H7 (cell line): ENCODE measurements around the gene XXYLT1. TPM values are rescaled to one million over a fixed set of nuclear protein-coding genes. Genes with fewer than 3 reads are reported as not detected.
"Not testable (repeated sequence)": the region's sequence is repeated elsewhere in the genome, so short reads cannot be mapped to it uniquely, and the experiment has no call there.

Source experiments
- DNase-seq: peaks from one replicate; pipeline ENCODE4 v3.0.0; 2012
- H3K27me3 ChIP-seq: 2 replicates; pipeline ENCODE4 v1.6.0; 2011; ENCODE audit warnings: mild to moderate bottlenecking, low read length; ENCODE audit not compliant: control insufficient read depth, insufficient read depth
- H3K36me3 ChIP-seq: replicated peaks from 2 replicates; pipeline ENCODE4 v1.5.1; 2011; ENCODE audit warnings: low read length; ENCODE audit not compliant: control insufficient read depth, insufficient read depth
- H3K4me3 ChIP-seq: 2 replicates; pipeline ENCODE4 v1.5.1; 2011; ENCODE audit warnings: low read depth, mild to moderate bottlenecking, control low read depth, low read length, moderate library complexity; ENCODE audit not compliant: insufficient read depth
- total RNA-seq: library from RNA; depleted of rRNA; stranded (reverse); fragments of >200 nt; shearing (Covaris generic); gene quantifications from 2 replicates; pipeline ENCODE4 v1.2.3, GENCODE V29; 2014

Gene XXYLT1
- total RNA-seq, 1 experiment from 2014 or later, result 40.9 TPM

DNA sequence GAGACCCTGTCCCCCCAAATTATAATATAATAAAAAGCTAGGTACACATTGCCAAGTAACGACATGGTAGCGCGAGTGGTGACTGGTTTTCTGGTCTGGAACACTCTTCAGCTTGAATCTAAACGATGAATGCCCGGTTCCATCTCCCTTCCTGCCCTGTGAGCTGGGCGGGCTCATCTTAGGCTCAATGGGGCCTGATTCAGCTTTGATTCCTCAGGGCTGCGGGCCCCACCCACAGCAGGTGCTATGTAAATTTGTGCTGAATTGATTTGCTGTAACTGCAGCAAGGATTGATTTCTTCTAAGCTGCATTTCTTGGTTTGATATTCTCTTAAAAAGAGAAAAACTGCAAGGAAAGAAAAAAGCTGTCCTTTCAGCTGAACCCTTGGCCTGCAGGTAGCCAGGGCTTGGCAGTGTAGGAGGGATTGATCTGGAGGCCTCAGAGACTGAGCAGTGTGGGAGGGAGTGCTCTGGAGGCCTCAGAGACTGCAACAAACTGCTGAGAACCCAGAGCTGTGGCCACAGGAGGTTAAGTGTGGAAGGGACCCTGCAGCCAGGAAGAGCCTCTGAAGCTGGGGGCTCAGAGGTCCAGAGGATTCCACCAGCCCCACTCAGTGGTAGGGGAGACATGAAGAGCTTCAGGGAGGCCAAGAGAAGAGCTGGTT, 231.6 kb downstream of the XXYLT1 start:
- DNase-seq, result no peak
- peaks cover 6% of the 10 kb centered on the region for H3K27me3 ChIP-seq
- no peak overlapping the region for H3K4me3 ChIP-seq
- no peaks in the 10 kb centered on the region for H3K36me3 ChIP-seq

DNA sequence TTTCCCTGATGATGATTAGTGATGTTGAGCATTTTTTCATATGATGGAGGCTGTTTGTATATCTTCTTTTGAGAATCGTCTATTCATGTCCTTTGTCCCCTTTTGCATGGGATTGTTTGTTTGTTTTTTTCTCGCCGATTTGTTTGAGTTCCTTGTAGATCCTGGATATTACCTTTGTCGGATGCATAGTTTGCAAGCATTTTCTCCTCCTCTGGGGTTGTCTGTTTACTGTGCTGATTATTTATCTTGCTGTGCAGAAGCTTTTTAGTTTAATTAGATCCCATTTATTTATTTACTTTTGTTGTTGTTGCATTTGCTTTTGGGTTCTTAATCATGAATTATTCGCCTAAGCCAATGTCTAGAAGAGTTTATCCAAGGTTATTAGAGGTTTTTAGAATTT, 232.8 kb downstream of the XXYLT1 start:
- DNase-seq, result no peak
- no peaks in the 10 kb centered on the region for H3K36me3 ChIP-seq
- no peak overlapping the region for H3K4me3 ChIP-seq

DNA sequence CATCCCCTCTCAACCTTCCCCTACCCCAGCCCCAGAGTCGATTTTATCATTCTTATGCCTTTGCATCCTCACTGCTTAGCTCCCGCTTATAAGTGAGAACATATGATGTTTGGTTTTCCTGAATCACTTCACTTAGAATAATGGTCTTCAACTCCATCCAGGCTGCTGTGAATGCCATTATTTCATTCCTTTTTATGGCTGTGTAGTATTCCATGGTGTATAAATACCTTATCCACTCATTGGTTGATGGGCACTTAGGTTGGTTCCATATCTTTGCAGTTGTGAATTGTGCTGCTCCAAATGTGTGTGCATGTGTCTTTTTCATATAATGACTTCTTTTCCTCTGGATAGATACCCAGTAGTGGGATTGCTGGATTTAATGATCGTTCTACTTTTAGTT, 233.4 kb downstream of the XXYLT1 start:
- not testable (repeated sequence) for H3K4me3 ChIP-seq, H3K36me3 ChIP-seq, DNase-seq, H3K27me3 ChIP-seq

More for the DNA sequence above, 232.8 kb downstream of the XXYLT1 start:
- peaks cover 6% of the 10 kb centered on the region for H3K27me3 ChIP-seq

DNA sequence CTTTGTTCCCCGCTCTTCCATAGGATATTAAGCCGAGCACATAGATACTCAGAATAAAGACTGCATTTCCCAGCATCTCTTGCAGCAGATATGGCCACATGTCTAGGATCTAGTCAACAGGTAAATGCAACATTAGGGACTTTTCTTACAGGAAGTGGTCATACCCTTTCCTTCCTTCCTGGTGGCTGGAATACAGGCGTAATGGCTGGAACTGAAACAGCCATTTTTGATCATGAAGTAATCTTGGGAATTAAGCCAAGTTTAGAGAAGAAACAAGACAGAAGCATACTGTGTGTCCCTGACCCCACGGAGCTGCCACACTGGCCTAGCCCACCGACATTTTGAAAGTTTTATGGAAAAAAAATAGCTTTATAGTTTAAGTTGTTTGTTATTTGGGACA, 234.0 kb downstream of the XXYLT1 start:
- no peaks in the 10 kb centered on the region for H3K36me3 ChIP-seq
- no peak for DNase-seq
- no peak overlapping the region for H3K4me3 ChIP-seq
- peaks cover 6% of the 10 kb centered on the region for H3K27me3 ChIP-seq

DNA sequence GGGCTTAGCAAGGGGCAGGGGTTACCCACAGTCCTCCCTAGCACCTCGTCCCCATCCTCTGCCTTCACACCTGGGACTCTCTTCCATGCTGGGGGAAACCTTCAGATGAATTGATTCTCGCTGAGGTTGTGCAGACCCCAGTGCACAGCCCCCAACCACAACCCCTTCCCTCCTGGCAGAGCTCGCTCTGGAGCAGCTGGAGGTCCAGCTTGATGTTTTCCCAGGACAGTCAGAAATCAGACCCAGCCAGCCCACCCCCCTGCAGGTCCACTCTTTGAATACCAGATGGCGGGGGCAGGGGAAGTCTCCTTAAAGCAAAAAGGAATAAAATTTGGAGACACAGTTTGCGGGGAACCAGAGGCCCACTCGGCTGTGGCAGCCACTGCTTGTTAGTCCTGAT, 234.4 kb downstream of the XXYLT1 start:
- Histone ChIP-seq H3K27me3 (peaks cover 6% of the 10 kb centered on the region), H3K4me3 (no peak overlapping the region), H3K36me3 (no peaks in the 10 kb centered on the region)
- DNase-seq, result no peak

DNA sequence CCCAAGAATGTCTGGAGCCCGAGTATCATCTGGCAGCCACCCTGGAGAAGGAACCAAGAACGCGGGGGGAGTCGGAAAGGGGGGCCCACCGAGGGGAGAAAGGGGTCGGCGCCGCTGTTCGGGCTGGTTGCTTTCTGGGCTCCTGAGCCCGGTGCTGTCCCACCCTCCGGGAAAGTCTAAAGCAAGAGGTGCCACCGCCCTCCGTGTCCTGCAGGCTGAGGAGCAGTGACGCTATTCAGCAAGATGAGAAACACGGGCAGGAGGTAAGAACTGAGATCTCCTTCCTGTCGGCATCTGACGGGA, 234.8 kb downstream of the XXYLT1 start:
- no peaks in the 10 kb centered on the region for H3K36me3 ChIP-seq
- no peak overlapping the region for H3K4me3 ChIP-seq
- no peak for DNase-seq
- peaks cover 6% of the 10 kb centered on the region for H3K27me3 ChIP-seq

DNA sequence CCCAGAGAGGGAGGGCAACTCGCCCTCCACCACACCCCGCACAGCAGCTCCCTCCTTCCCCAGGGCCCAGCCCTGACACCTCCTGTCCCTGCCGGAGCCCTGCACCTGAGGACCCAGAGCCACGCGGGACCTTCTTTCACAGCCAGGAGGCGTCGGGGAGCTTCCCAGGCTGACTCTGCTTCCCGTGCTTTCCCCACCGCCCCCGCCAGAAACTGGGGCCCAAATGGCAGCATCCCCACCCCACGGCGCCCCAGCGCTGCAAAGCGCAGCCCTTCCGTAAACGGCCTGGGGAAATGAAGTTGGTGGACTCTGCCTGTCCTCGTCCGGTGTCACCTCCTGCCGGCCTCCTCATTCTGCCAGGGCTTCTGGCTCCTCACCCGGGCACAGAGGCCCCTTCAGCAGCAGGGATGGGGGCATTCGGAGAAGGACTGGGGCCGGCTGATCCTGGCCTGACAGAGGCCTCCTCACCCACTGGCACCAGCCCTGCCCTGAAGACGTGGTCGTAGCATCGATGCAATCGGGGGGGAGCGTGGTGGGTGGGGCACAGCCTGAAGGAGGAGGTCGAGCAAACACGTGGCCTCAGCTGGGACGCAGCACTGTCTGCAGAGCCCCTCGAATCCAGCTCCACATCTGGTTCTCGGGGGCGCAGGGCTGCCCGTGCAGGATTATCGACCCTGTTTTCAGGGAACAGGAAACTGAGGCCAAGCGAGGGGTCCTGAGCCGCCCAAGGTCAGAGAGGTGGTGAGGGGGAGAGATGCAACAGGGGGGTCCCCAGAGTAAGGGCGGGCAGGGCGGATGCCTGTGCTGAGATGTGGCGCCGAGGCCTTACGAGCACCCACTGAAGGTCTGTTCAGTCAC, 235.4 kb downstream of the XXYLT1 start:
- peak; percentile 87 for DNase-seq
- Histone ChIP-seq H3K4me3 (no peak overlapping the region; the same call in 1 of the 2 replicates), H3K27me3 (peaks cover 6% of the 10 kb centered on the region), H3K36me3 (no peaks in the 10 kb centered on the region)

DNA sequence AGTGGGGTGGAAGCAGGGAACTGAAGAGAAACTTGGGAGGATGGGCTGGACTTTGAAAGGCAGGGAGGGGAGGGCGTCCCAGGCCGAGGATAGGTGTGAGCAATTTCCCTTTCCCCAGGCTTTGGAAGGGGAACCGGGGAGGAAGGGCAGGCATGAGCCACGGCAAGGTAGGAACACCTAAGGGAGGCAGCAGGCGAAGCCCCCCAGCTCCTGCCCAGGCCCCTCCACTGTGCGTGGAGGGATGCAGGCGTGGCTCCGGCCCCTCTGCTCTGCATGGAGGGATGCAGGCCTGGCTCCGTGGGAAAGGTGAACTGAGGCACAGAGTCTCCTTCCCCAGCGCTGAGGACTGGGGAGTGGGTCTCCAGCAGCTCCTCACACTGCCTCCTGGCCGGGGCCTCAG, 236.4 kb downstream of the XXYLT1 start:
- Histone ChIP-seq H3K4me3 (no peak overlapping the region), H3K27me3 (peaks cover 6% of the 10 kb centered on the region), H3K36me3 (no peaks in the 10 kb centered on the region)
- no peak for DNase-seq

DNA sequence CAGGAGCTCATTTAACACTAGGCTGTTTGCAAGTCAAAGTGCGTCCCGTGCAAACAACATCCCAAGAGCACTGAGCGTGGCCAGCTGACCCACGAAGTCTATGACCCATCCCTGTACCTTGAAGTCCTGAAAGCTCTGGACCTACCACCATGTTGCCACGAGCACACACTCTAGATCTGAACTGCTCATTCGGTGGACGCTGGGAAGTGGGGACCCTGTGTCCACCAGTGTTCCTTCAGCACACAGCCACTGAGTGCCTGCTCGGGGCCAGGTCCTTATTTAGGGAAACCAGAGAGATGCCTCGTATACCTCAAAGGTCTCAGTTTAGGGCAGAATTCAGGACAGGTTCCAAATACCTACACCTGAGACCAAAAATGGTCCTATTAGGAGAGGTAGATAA, 236.9 kb downstream of the XXYLT1 start:
- no peak overlapping the region for H3K4me3 ChIP-seq
- H3K36me3 ChIP-seq, result no peaks in the 10 kb centered on the region
- DNase-seq, result no peak
- H3K27me3 ChIP-seq, result peaks cover 6% of the 10 kb centered on the region

DNA sequence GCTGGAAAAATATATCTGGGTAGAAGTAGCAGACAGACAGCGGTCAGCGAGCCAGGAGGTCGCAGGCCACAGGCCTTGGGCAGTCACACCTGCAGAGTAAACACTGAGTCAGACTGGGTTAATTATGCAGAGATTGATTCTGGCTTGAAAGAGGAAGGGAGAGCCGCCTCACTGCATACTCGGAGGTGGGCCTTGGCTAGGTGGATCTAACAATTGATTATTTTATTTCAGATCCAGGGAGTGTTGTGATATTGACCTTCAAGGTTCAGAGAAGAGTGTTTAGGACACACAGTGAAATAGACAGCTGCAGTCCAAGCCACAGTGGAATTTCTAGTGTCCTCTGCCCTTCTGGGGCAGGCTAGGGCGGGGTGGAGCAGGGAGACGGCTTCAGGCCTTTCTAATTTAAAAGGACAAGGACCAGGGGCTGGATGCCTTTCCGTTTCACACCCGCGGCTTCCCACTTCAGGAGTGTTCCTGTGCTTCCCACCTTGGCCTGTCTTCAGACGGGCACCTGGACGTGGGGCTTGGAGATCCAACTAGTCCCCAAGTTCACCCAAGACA, 237.3 kb downstream of the XXYLT1 start:
- peaks cover 6% of the 10 kb centered on the region for H3K27me3 ChIP-seq
- H3K36me3 ChIP-seq, result no peaks in the 10 kb centered on the region
- H3K4me3 ChIP-seq, result no peak overlapping the region
- peak; percentile 64 for DNase-seq

DNA sequence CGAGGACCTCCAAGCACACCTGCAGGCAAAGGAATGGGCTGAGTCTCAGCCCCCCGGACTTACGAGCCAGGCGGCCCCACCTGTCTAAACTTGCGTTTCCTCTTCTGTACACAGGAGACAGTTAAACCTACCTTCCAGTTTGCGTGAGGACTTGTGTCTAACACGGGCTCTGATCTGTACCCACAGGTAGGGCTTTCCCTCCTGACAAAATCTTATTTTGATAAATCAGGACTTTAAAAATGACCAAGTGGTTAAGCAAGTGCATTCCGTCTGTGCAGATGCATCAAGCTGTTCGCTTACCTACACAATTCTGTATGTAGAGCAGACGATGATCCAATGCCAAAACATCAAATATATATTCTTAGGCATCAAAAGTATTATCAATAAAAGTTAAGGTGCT, 238.0 kb downstream of the XXYLT1 start:
- Histone ChIP-seq H3K4me3 (no peak overlapping the region), H3K36me3 (no peaks in the 10 kb centered on the region), H3K27me3 (peaks cover 6% of the 10 kb centered on the region)
- DNase-seq, result no peak

DNA sequence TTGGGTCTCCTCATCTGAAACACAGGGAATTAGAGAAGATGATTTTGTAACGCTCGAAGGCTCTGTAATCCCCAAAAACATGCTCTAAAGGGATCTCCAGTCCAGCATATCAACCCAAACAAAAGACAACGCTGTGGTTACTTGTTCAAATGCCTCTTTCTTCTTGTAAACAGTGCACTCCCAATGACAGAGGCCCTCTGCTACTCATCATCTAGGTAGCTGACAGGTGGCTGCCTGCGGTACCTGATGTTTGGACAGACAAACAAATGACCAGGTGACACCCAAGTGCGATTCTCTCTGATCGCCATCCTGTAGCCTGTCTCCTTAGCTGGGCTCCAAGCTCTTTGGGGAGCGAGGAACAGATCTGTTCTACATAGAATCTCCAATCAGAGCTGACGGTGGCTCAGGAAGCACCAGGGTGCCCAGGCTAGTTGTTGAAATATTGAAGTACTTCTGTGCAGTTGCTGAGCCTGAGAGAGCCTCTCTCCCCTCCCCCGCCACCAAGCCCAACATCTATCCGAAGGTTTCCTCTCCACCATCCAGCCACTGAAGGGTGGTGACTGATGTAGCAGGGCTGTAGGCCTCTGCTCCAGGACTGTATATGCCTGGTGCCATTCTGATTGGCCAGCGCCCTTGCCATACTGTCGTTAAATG, 238.7 kb downstream of the XXYLT1 start:
- H3K27me3 ChIP-seq, result peaks cover 6% of the 10 kb centered on the region
- H3K4me3 ChIP-seq, result no peak overlapping the region
- H3K36me3 ChIP-seq, result no peaks in the 10 kb centered on the region
- no peak for DNase-seq

DNA sequence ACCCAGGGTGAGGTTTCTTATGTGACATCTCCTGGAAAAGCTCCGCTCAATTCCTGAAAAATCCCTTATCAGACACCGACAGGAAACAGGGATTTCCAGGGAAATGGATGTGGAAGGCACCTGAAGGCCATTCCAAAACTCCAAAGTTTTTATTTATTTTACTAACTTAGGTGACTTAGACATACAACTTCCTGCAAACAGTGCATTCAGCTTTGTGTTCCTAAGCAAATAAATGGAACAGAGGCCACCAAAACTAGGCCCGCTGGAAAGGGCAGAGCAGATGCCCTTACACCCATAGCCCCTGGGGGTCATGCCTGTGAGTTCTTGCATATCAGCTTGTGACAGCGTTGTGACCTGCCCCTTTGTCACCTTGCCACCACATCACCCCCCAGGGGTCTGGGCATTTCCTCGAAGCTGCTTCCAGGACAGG, 239.4 kb downstream of the XXYLT1 start:
- Histone ChIP-seq H3K36me3 (no peaks in the 10 kb centered on the region), H3K4me3 (no peak overlapping the region), H3K27me3 (peaks cover 6% of the 10 kb centered on the region)
- DNase-seq, result no peak

DNA sequence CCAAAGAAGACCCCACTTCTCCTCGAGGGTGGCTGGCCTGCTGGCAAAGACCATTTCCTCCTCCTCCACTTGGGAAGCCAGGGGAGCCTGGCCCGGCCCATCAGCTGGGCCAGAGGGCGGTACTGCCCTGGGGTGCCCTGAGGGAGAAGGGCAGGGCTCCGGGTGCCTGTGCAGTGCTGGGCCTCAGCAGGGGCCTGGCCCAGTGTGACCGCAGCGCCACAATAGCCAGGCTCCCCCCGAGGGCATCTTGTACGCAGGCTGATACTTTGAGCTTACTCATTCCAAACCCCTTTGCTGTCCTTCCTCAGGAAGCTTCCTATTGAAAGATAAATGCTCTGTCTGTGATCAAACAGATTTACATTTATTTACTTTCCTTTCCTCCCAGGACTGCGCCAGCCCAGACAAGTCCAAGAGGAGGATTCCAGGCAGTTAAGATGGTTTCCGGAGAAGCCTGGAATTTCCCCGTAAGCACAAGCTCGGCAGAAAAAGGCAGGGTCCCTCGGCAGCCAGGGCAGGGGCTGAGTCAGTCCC, 240.1 kb downstream of the XXYLT1 start:
- no peaks in the 10 kb centered on the region for H3K36me3 ChIP-seq
- peaks cover 3% of the 10 kb centered on the region for H3K27me3 ChIP-seq
- DNase-seq, result no peak
- H3K4me3 ChIP-seq, result no peak overlapping the region
